Dermis blood vessel endothelial cell (primary cell): Measurements from ENCODE around the gene ALOXE3. TPM values are rescaled to one million over a fixed set of nuclear protein-coding genes. Genes with fewer than 3 reads are reported as not detected.
A peak's percentile ranks its signal among the peaks of the same experiment; 100 is the strongest.
"Not testable (repeated sequence)": the region's sequence is repeated elsewhere in the genome, so short reads cannot be mapped to it uniquely, and the experiment has no call there.

Experiments used
- DNase-seq: peaks from one replicate; pipeline ENCODE4 v3.0.0; 2010
- total RNA-seq: library from RNA; depleted of rRNA; stranded (reverse); fragments of >200 nt; gene quantifications from 2 replicates; pipeline ENCODE4 v1.2.3, GENCODE V29; 2014

The ALOXE3 gene
- total RNA-seq, 1 donor from 2014 or later: not detected

GRCh38 chr17:8068736-8069586, 49.4 kb downstream of the ALOXE3 start:
- DNase-seq: no peak

GRCh38 chr17:8067806-8068205, 50.5 kb downstream of the ALOXE3 start:
- no peak for DNase-seq

- DNase-seq: no peak
Measured at GRCh38 chr17:8066841-8067775, 51.2 kb downstream of the ALOXE3 start.

DNA sequence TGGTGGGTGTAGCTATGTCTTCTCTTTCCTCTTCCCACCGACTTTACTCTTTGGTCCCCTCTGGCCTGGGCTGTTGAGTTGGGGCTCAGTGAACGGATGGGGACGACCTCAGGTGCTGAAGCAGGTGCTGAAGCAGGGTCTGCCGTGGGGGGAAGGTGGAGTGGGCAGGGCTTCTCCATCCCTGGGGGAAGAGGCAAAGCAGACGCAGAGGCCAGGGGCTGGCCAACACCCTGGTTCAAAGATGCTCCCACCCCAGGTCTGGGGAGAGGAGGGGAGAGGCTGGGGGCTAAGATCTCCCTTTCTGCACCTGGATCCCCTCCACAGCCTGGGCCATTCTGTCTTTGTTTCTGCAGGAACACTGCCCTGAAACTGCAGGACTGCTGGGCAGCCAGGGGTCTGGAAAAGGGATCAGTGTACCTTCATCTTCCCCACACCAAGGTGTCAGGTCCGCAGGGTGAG, 53.7 kb downstream of the ALOXE3 start:
- DNase-seq: no peak

DNA sequence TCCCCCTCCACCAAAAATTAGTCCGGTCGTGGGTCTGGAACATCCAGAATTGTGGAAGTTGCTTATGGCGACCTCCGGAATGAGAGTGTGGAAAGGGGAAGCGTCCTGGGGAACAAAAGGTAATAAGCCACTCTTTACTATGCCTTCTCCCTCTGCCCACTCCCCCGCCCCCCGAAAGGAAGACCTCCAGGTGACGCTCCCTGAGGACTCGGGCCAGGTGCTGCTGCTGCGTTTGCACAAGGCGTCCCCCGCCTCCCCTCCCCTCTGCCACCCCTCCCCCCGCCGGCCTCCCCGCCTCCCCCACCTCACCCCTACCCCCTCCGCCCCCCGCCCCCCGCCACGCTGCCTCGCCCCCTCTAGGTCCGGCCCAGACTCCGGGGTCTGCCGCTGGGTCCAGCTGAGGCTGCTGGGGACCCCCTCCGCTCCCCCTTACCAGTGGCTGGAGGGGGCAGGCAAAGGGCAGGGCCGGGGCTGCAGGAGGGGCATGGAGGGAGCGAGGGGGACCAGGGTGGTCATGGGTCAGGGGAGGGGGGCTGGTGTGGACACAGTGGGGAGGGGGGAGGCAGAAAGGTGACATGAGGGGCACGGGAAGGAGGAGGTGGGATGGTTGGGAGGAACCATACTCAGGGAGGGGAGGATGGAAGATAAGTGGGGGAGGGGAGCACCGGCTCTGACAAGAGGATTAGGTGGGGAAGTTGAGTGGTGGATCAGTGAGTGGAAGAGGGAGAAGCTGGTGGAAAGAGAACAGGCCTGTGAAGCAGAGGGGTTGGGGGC, 54.4 kb downstream of the ALOXE3 start:
- DNase-seq: no peak

GRCh38 chr17:8062807-8063483, 55.4 kb downstream of the ALOXE3 start:
- DNase-seq: no peak

DNA sequence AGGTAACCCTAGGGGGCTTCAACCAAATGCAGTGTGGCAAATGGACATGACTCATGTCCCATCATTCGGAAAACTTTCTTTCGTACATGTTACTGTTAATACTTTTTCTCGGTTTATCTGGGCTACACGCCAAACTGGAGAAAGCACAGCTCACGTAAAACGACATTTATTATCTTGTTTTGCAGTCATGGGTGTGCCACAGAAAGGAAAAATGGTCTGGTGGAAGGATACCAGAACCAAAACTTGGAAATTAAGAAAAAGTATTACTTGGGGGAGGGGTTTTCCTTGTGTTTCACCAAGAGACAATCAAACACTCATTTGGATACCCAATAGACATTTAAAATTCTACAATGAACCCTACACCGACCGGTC, 55.9 kb downstream of the ALOXE3 start:
- DNase-seq: peak; percentile 28

DNA sequence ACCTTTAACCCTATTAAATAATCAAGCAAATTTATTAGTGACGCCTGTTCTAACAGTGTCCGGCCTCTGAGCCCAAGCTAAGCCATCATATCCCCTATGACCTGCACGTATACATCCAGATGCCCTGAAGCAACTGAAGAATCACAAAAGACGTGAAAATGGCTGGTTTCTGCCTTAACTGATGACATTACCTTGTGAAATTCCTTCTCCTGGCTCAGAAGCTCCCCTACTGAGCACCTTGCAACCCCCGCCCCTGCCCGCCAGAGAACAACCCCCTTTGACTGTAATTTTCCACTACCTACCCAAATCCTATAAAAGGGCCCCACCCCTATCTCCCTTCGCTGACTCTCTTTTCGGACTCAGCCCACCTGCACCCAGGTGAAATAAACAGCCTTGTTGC, 56.5 kb downstream of the ALOXE3 start:
- DNase-seq: not testable (repeated sequence)

- peak; percentile 84 for DNase-seq
Measured at GRCh38 chr17:8060274-8060673, 58.0 kb downstream of the ALOXE3 start.

DNA sequence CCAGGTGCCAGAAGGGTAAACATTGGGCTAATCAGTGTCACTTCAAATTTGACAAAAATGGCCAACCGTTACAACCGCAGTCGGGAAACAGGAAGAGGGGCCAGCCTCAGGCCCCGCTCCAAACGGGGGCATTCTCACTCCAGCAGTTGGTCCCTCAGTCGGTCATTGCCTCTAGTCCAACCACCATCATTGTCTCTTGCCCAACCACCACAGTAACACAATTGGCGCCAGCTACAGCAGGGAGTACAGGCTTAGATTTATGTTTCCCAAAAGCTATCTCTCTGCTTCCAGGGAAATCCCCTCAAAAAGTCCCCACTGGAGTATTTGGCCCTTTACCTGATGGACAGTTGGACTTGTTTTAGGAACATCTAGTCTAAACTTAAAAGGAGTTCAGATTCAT, 59.2 kb downstream of the ALOXE3 start:
- DNase-seq: no peak

- DNase-seq: peak; percentile 88
Measured at GRCh38 chr17:8057691-8058114, 60.6 kb downstream of the ALOXE3 start.

- no peak for DNase-seq
Measured at GRCh38 chr17:8056976-8057625, 61.2 kb downstream of the ALOXE3 start.

GRCh38 chr17:8056232-8056975, 61.9 kb downstream of the ALOXE3 start:
- peak; percentile 85 for DNase-seq

DNA sequence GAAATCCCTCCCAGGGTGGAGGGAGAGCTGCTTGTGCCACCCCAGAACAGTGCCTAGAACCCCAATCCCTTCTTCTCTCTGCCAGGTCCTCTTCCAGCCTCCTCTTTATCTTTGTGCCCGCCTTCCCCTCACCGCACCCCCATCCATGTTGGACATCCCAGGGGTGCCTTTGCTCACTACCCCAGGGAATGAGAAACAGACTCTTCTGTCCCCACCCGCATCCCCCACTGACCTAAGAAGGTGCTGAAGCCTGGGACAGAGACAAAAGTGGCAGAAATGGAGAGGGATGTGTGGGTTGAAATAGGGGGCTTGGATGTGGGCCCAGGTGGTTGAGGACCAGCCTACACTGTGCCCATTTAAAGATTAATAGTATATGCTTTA, 62.5 kb downstream of the ALOXE3 start:
- no peak for DNase-seq

- no peak for DNase-seq
Measured at GRCh38 chr17:8053600-8053999, 64.7 kb downstream of the ALOXE3 start.

DNA sequence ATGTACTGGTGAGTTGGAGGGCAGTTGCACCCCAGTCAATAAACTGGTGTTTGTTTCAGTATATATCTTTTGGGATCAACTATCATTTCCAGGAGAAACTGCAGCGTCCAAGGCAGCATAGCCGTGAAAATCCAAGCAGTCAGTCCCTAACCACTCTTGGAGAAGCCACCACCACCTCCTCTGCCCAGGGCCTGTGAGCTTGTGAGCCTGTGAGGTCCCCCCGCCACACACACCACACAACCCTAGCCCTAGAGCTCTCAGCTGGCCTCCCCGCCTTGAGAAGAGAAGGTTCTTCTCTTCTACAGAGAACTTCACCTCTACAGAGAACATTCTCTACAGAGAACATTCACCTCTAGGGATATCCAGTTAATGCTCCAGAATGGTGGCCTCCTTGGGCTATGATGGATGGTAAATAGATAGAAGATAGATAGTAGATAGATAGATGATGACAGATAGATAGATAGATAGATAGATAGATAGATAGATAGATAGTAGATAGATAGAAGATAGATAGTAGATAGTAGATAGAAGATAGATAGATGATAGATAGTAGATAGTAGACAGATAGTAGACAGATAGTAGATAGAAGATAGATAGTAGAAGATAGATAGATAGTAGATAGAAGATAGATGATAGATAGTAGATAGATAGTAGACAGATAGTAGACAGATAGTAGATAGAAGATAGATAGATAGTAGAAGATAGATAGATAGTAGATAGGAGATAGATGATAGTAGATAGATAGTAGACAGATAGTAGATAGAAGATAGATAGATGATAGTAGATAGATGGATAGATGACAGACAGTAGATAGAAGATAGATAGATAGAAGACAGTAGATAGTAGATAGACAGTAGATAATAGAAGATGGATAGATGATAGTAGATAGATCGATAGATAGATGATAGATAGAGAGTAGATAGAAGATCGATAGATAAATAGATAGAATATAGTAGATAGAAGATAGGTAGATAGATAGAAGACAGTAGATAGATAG, 65.8 kb downstream of the ALOXE3 start:
- no peak for DNase-seq

- no peak for DNase-seq
Measured at GRCh38 chr17:8051831-8052230, 66.5 kb downstream of the ALOXE3 start.

- no peak for DNase-seq
Measured at GRCh38 chr17:8048736-8049135, 69.6 kb downstream of the ALOXE3 start.

DNA sequence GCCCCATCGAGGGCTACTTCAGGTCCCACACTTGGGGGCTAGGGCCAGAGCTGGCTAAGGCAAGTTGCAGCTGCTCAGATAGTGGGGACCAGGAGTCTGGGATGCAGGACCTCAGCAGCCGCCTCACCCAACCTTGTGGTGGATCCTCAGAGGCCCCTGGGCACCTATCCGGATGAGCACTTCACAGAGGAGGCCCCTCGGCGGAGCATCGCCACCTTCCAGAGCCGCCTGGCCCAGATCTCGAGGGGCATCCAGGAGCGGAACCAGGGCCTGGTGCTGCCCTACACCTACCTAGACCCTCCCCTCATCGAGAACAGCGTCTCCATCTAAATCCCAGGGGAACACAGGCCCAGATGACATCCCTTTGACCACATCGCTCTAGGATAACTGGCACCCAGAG, 70.1 kb downstream of the ALOXE3 start:
- no peak for DNase-seq

- DNase-seq: no peak
Measured at GRCh38 chr17:8047769-8048110, 70.6 kb downstream of the ALOXE3 start.
